Endodermal cell (in vitro differentiated cells): ENCODE data around the gene RNF182. TPM values are rescaled to one million over a fixed set of nuclear protein-coding genes. Genes with fewer than 3 reads are reported as not detected.

Experiments used
- DNase-seq: peaks from one replicate; pipeline ENCODE4 v3.0.0-alpha.2; 2017
- H3K27ac ChIP-seq: 2 replicates; pipeline ENCODE4 v1.5.1; 2013; ENCODE audit warnings: mild to moderate bottlenecking, low read depth, low read length, moderate library complexity
- H3K27me3 ChIP-seq: 2 replicates; pipeline ENCODE4 v1.6.1; 2013; ENCODE audit warnings: mild to moderate bottlenecking, low read length, moderate library complexity; ENCODE audit not compliant: insufficient read depth, control insufficient read depth, poor library complexity, severe bottlenecking
- H3K36me3 ChIP-seq: 2 replicates; pipeline ENCODE4 v1.7.0; 2013; ENCODE audit warnings: mild to moderate bottlenecking, low read length, moderate library complexity; ENCODE audit not compliant: control insufficient read depth, insufficient read depth
- H3K4me1 ChIP-seq: one replicate; pipeline ENCODE4 v1.7.0; 2013; ENCODE audit warnings: low read length; ENCODE audit not compliant: control insufficient read depth, insufficient read depth
- H3K4me3 ChIP-seq: 2 replicates; pipeline ENCODE4 v1.5.1; 2013; ENCODE audit warnings: mild to moderate bottlenecking, low read length, moderate library complexity
- H3K9ac ChIP-seq: 2 replicates; pipeline ENCODE4 v1.6.1; 2013; ENCODE audit warnings: mild to moderate bottlenecking, low read length, moderate library complexity; ENCODE audit not compliant: poor library complexity, severe bottlenecking; ENCODE audit errors: extremely low read depth
- H3K9me3 ChIP-seq: 2 replicates; pipeline ENCODE4 v1.6.1; 2013; ENCODE audit warnings: mild to moderate bottlenecking, low read length, moderate library complexity; ENCODE audit not compliant: control insufficient read depth
- H3K27ac Mint-ChIP-seq: 2 replicates; pipeline ENCODE4 v1.8.0; 2020; ENCODE audit warnings: mixed read lengths
- H3K27me3 Mint-ChIP-seq: 2 replicates; pipeline ENCODE4 v1.8.0; 2021; ENCODE audit warnings: mild to moderate bottlenecking, mixed read lengths; ENCODE audit not compliant: insufficient read depth
- H3K36me3 Mint-ChIP-seq: 2 replicates; pipeline ENCODE4 v1.8.0; 2020; ENCODE audit warnings: low read depth, mixed read lengths
- H3K4me1 Mint-ChIP-seq: 2 replicates; pipeline ENCODE4 v1.8.0; 2020; ENCODE audit warnings: mixed read lengths
- H3K4me3 Mint-ChIP-seq: 2 replicates; pipeline ENCODE4 v1.8.0; 2020; ENCODE audit warnings: mild to moderate bottlenecking, moderate library complexity, mixed read lengths
- H3K9me3 Mint-ChIP-seq: 2 replicates; pipeline ENCODE4 v1.8.0; 2020; ENCODE audit warnings: mild to moderate bottlenecking, mixed read lengths
- CTCF ChIP-seq: fragments of 200-600 bp; sonication (generic); conservative IDR thresholded peaks from 2 replicates; pipeline ENCODE4 v1.5.0; 2021; ENCODE audit warnings: antibody characterized with exemption, mild to moderate bottlenecking
- WGBS, 2 experiments: methylation state at CpG; one replicate each; pipeline versions ENCODE4 v1.1.5 to v1.1.7; 2013; ENCODE audit warnings: missing lambda C conversion rate in 2 of 2, mixed read lengths in 1 of 2; ENCODE audit not compliant: insufficient coverage in 1 of 2, insufficient read length in 1 of 2; 5-methylcytosine and 5-hydroxymethylcytosine counted together
- total RNA-seq, 2 donors: library from RNA; stranded (reverse); fragmentation: NEBNext Ultra II Directional in 1 of 2; extraction: Animal tissue kit (Norgen Biotek cat#: 25700) in 1 of 2; gene quantifications; 2 replicates in 1 of 2; 3 replicates in 1 of 2; pipeline ENCODE4 v1.2.1, GENCODE V29; 2021

The RNF182 gene
- total RNA-seq, 2 donors from 2014 or later: 4.1 to 5.2 TPM

DNA sequence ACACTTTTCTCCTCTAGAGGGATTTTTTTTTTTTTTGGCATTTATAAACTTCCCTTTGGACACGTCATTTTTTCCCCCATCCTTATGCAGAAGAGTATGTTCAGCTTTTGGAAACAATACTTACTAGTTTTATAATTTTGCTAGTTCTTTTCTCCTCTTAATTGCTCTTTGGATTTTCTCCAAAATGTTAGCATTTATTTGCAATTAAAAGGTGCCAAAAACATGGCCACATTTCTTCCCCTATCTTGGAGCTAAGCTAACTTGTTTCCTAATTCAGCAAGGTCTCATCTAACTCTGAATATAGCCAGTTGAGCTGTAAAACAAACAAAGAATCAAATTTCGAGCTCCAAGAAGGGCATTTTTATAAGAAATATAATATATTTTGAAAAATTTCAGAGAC is 39.2 kb upstream of the RNF182 start:
- Mint-ChIP-seq H3K9me3 (peaks cover 2% of the 10 kb centered on the region), H3K27ac (no peak overlapping the region), H3K36me3 (no peaks in the 10 kb centered on the region), H3K27me3 (no peaks in the 10 kb centered on the region), H3K4me3 (no peak overlapping the region), H3K4me1 (peaks cover 8% of the 10 kb centered on the region)
- no peaks in the 10 kb centered on the region for H3K36me3 ChIP-seq
- H3K9me3 ChIP-seq: no peaks in the 10 kb centered on the region
- no peak overlapping the region for H3K9ac ChIP-seq
- no peak overlapping the region for H3K27ac ChIP-seq
- H3K4me1 ChIP-seq: peaks cover 3% of the 10 kb centered on the region
- WGBS, 2 experiments: no CpG with 5 or more reads among the region's 2 CpGs
- no peaks in the 10 kb centered on the region for H3K27me3 ChIP-seq
- no peak for TF ChIP-seq CTCF
- no peak for DNase-seq
- H3K4me3 ChIP-seq: no peak overlapping the region

DNA sequence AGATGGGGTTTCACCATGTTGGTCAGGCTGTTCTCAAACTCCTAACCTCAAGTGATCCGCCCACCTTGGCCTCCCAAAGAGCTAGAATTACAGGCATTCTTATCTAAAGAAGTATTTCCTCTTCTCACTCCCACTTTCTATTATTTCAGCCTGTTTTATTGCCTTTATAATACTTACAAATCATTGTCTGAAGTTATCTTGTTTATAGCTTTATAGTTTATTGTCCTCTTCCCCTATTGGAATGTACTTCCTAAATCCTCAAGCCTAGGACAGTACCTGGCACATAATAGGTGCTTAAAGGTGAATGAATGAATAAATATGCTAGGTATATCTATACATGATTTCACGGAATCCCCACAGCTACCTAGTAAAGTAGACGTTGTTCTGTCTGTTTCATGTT is 37.8 kb upstream of the RNF182 start:
- WGBS, 2 experiments: 93 to 100% methylated on average over 3 of the region's 3 CpGs
- Mint-ChIP-seq H3K27me3 (no peaks in the 10 kb centered on the region), H3K27ac (no peak overlapping the region), H3K9me3 (peaks cover 2% of the 10 kb centered on the region), H3K4me1 (no peaks in the 10 kb centered on the region), H3K36me3 (no peaks in the 10 kb centered on the region), H3K4me3 (no peak overlapping the region)
- H3K9me3 ChIP-seq: no peaks in the 10 kb centered on the region
- H3K4me1 ChIP-seq: no peaks in the 10 kb centered on the region
- no peaks in the 10 kb centered on the region for H3K27me3 ChIP-seq
- DNase-seq: no peak
- no peak overlapping the region for H3K27ac ChIP-seq
- H3K36me3 ChIP-seq: no peaks in the 10 kb centered on the region
- TF ChIP-seq CTCF: no peak
- H3K9ac ChIP-seq: no peak overlapping the region
- H3K4me3 ChIP-seq: no peak overlapping the region

GRCh38 chr6:13892017-13892645 is 32.6 kb upstream of the RNF182 start:
- 94 to 100% methylated on average over 1 to 2 of the region's 2 CpGs for WGBS, 2 experiments
- H3K4me1 Mint-ChIP-seq: no peaks in the 10 kb centered on the region
- no peak for TF ChIP-seq CTCF

More at GRCh38 chr6:13892017-13892645, 32.6 kb upstream of the RNF182 start:
- no peaks in the 10 kb centered on the region for H3K36me3 Mint-ChIP-seq
- no peaks in the 10 kb centered on the region for H3K4me1 ChIP-seq
- no peaks in the 10 kb centered on the region for H3K36me3 ChIP-seq
- H3K4me3 Mint-ChIP-seq: no peak overlapping the region
- H3K9me3 Mint-ChIP-seq: no peaks in the 10 kb centered on the region
- H3K9me3 ChIP-seq: no peaks in the 10 kb centered on the region
- no peak overlapping the region for H3K9ac ChIP-seq
- H3K27ac ChIP-seq: no peak overlapping the region
- H3K27ac Mint-ChIP-seq: no peak overlapping the region
- H3K27me3 ChIP-seq: no peaks in the 10 kb centered on the region
- H3K4me3 ChIP-seq: no peak overlapping the region
- no peak for DNase-seq
- no peaks in the 10 kb centered on the region for H3K27me3 Mint-ChIP-seq
